HCT116 (cell line): ENCODE measurements around the gene ACTR8.

Source experiments
- CEBPB ChIP-seq: IDR thresholded peaks from 2 replicates; pipeline ENCODE4 v1.6.1; 2012; ENCODE audit warnings: low read depth
- ELF1 ChIP-seq: IDR thresholded peaks from 2 replicates; pipeline ENCODE4 v1.6.1; 2012; ENCODE audit warnings: low read depth, borderline replicate concordance
- EZH2 ChIP-seq: fragments of 200-600 bp; sonication (generic); IDR thresholded peaks from 2 replicates; pipeline ENCODE4 v1.6.1; 2017; ENCODE audit warnings: antibody characterized with exemption, mixed run types
- FOSL1 ChIP-seq: IDR thresholded peaks from 2 replicates; pipeline ENCODE4 v1.6.1; 2012; ENCODE audit warnings: low read depth
- POLR2A ChIP-seq: IDR thresholded peaks from 2 replicates; pipeline ENCODE4 v1.7.0; 2011; ENCODE audit warnings: borderline replicate concordance; ENCODE audit not compliant: insufficient read depth, insufficient read length; ENCODE audit errors: extremely low read depth
- POLR2AphosphoS5 ChIP-seq: IDR thresholded peaks from 2 replicates; pipeline ENCODE4 v1.6.1; 2011; ENCODE audit warnings: mild to moderate bottlenecking, low read depth, low read length, moderate library complexity
- TCF7L2 ChIP-seq: IDR thresholded peaks from 2 replicates; pipeline ENCODE4 v1.7.0; 2011; ENCODE audit warnings: borderline replicate concordance, inconsistent platforms; ENCODE audit not compliant: insufficient read depth, insufficient read length; ENCODE audit errors: extremely low read depth
- YY1 ChIP-seq: IDR thresholded peaks from 2 replicates; pipeline ENCODE4 v1.6.1; 2011; ENCODE audit warnings: low read length, low read depth, moderate library complexity, mild to moderate bottlenecking; ENCODE audit not compliant: insufficient replicate concordance; ENCODE audit errors: extremely low read depth
- TF ChIP-seq, protein P1 (sequence below), 3 experiments: fragments of 200-600 bp in 1 of 3; sonication (generic) in 1 of 3; IDR thresholded peaks in 2 of 3; conservative IDR thresholded peaks in 1 of 3; 2 replicates each; pipeline ENCODE4 v1.5.1; 2012 to 2017; ENCODE audit warnings: low read depth in 2 of 3, low read length in 2 of 3, antibody characterized with exemption in 1 of 3, borderline replicate concordance in 1 of 3, control low read depth in 1 of 3, mild to moderate bottlenecking in 1 of 3, mixed read lengths in 1 of 3, mixed run types in 1 of 3, moderate library complexity in 1 of 3; ENCODE audit not compliant: insufficient read depth in 1 of 3
- TF ChIP-seq, protein P2 (sequence below): IDR thresholded peaks from 2 replicates; pipeline ENCODE4 v1.6.1; 2012
- TF ChIP-seq, protein P3 (sequence below): IDR thresholded peaks from 2 replicates; pipeline ENCODE4 v1.6.1; 2012; ENCODE audit warnings: low read depth

DNA sequence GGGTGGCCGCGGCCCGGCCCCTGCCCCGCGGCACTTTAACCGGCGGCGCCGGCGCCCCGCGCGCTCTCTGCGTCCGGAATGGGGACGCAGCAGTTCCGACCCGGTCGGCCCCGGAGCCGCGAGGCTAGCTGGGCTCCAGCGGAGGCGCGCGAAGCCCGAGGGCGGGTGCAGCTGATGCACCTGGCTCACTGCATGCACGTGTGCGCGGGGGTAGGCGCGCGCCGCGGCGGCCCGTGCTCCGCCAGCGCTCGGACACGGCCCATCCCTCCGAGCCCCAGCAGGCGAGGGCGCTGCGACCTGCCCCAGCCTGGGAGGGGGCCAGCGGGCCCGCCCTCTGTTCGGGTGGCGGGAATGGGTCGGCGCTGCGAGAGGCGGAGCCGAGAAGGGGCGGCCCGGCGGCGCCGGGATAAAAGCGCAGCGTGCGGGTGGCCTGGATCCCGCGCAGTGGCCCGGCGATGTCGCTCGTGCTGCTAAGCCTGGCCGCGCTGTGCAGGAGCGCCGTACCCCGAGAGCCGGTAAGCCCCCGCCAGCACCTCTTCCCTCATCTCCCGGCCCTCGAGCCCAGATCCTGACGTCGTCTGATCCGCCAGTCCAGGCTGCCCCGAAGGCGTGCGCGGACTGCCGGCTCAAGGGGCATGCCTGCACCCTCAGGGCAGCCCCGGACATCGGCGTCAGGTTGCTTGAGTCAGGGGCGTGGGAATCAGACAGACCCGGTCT lies 35.7 kb downstream of the ACTR8 start, which contains the start of the genes CHDH and IL17RB:
- TF ChIP-seq, protein P1, sequence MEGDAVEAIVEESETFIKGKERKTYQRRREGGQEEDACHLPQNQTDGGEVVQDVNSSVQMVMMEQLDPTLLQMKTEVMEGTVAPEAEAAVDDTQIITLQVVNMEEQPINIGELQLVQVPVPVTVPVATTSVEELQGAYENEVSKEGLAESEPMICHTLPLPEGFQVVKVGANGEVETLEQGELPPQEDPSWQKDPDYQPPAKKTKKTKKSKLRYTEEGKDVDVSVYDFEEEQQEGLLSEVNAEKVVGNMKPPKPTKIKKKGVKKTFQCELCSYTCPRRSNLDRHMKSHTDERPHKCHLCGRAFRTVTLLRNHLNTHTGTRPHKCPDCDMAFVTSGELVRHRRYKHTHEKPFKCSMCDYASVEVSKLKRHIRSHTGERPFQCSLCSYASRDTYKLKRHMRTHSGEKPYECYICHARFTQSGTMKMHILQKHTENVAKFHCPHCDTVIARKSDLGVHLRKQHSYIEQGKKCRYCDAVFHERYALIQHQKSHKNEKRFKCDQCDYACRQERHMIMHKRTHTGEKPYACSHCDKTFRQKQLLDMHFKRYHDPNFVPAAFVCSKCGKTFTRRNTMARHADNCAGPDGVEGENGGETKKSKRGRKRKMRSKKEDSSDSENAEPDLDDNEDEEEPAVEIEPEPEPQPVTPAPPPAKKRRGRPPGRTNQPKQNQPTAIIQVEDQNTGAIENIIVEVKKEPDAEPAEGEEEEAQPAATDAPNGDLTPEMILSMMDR (IDR thresholded peaks at IDR 0.05 in 2 of 3, conservative IDR thresholded peaks at IDR 0.05 in 1 of 3; ENCODE audit: borderline replicate concordance in 1 of 3, insufficient read depth in 1 of 3, low read depth in 2 of 3, low read length in 2 of 3) = no peak
- TF ChIP-seq YY1 (no peak), POLR2A (peak; percentile 37), TCF7L2 (peak; percentile 72), EZH2 (no peak), POLR2AphosphoS5 (peak; percentile 73), FOSL1 (no peak), CEBPB (no peak), ELF1 (no peak)
- TF ChIP-seq, protein P2, sequence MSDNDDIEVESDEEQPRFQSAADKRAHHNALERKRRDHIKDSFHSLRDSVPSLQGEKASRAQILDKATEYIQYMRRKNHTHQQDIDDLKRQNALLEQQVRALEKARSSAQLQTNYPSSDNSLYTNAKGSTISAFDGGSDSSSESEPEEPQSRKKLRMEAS = peak; percentile 93
- TF ChIP-seq, protein P3, sequence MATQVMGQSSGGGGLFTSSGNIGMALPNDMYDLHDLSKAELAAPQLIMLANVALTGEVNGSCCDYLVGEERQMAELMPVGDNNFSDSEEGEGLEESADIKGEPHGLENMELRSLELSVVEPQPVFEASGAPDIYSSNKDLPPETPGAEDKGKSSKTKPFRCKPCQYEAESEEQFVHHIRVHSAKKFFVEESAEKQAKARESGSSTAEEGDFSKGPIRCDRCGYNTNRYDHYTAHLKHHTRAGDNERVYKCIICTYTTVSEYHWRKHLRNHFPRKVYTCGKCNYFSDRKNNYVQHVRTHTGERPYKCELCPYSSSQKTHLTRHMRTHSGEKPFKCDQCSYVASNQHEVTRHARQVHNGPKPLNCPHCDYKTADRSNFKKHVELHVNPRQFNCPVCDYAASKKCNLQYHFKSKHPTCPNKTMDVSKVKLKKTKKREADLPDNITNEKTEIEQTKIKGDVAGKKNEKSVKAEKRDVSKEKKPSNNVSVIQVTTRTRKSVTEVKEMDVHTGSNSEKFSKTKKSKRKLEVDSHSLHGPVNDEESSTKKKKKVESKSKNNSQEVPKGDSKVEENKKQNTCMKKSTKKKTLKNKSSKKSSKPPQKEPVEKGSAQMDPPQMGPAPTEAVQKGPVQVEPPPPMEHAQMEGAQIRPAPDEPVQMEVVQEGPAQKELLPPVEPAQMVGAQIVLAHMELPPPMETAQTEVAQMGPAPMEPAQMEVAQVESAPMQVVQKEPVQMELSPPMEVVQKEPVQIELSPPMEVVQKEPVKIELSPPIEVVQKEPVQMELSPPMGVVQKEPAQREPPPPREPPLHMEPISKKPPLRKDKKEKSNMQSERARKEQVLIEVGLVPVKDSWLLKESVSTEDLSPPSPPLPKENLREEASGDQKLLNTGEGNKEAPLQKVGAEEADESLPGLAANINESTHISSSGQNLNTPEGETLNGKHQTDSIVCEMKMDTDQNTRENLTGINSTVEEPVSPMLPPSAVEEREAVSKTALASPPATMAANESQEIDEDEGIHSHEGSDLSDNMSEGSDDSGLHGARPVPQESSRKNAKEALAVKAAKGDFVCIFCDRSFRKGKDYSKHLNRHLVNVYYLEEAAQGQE = no peak
